SK-N-SH (cell line): Measurements from ENCODE around the gene CLEC2A. TPM values are rescaled to one million over a fixed set of nuclear protein-coding genes. Genes with fewer than 3 reads are reported as not detected.

Experiments used
- CTCF ChIA-PET: fragments of 300-600, 350-600 bp; formaldehyde crosslinking; extraction: SDS; loops from one replicate; lab custom pipeline; 2021; lab: Yijun Ruan, JAX
- POLR2A ChIA-PET: fragments of 350-600 bp; sonication (Branson Sonifier 250); formaldehyde crosslinking; extraction: SDS; loops from one replicate; lab custom pipeline; 2020; ENCODE audit warnings: antibody characterized with exemption, inconsistent platforms; lab: Yijun Ruan, JAX
- DNase-seq: peaks from one replicate; pipeline ENCODE4 v3.0.0; 2012
- H2AFZ ChIP-seq: fragments of 200-600 bp; sonication (generic); 2 replicates; pipeline ENCODE4 v1.8.1; 2016; ENCODE audit warnings: antibody characterized with exemption, mild to moderate bottlenecking, low read depth
- H3F3A ChIP-seq: fragments of 200-600 bp; sonication (generic); replicated peaks from 2 replicates; pipeline ENCODE3; 2016; ENCODE audit warnings: antibody characterized with exemption, mild to moderate bottlenecking; ENCODE audit not compliant: insufficient read depth
- H3K27ac ChIP-seq, 2 experiments: fragments of 200-500 bp in 1 of 2; fragments of 200-600 bp in 1 of 2; sonication (Bioruptor generic) in 1 of 2; sonication (generic), shearing (Covaris generic) in 1 of 2; 2 replicates each; pipeline versions ENCODE4 v1.5.1 to v1.6.1; 2014 to 2016; ENCODE audit warnings: low read depth in 2 of 2, inconsistent platforms in 1 of 2, low read length in 1 of 2, mild to moderate bottlenecking in 1 of 2, mixed read lengths in 1 of 2
- H3K27me3 ChIP-seq: fragments of 200-600 bp; sonication (generic), shearing (Covaris generic); 2 replicates; pipeline ENCODE4 v1.6.1; 2016; ENCODE audit warnings: mixed run types; ENCODE audit not compliant: insufficient read depth
- H3K36me3 ChIP-seq, 2 experiments: fragments of 200-500 bp in 1 of 2; fragments of 200-600 bp in 1 of 2; sonication (Bioruptor generic) in 1 of 2; sonication (generic) in 1 of 2; replicated peaks in 1 of 2; 2 replicates each; pipeline versions ENCODE3 to v1.5.1; 2014 to 2016; ENCODE audit warnings: low read length in 1 of 2, mild to moderate bottlenecking in 1 of 2; ENCODE audit not compliant: insufficient read depth in 2 of 2, control insufficient read depth in 1 of 2
- H3K4me1 ChIP-seq, 2 experiments: fragments of 200-500 bp in 1 of 2; fragments of 200-600 bp in 1 of 2; sonication (Bioruptor generic) in 1 of 2; sonication (generic), shearing (Covaris generic) in 1 of 2; 2 replicates each; pipeline versions ENCODE4 v1.5.1 to v1.6.1; 2014 to 2016; ENCODE audit warnings: low read depth in 1 of 2, low read length in 1 of 2, mixed run types in 1 of 2; ENCODE audit not compliant: insufficient read depth in 2 of 2, control insufficient read depth in 1 of 2
- H3K4me2 ChIP-seq: fragments of 200-600 bp; sonication (generic), shearing (Covaris generic); 2 replicates; pipeline ENCODE4 v1.6.1; 2017; ENCODE audit warnings: mixed run types
- H3K4me3 ChIP-seq, 2 experiments: fragments of 200-500 bp in 1 of 2; fragments of 200-600 bp in 1 of 2; sonication (Bioruptor generic) in 1 of 2; sonication (generic), shearing (Covaris generic) in 1 of 2; 2 replicates each; pipeline versions ENCODE4 v1.5.1 to v1.8.1; 2014 to 2016; ENCODE audit warnings: low read depth in 2 of 2, inconsistent platforms in 1 of 2, low read length in 1 of 2, mild to moderate bottlenecking in 1 of 2, mixed read lengths in 1 of 2, moderate library complexity in 1 of 2
- H3K79me2 ChIP-seq: fragments of 200-600 bp; sonication (generic); 2 replicates; pipeline ENCODE4 v1.8.1; 2017; ENCODE audit warnings: mild to moderate bottlenecking; ENCODE audit not compliant: insufficient read depth
- H3K9ac ChIP-seq: fragments of 200-600 bp; sonication (generic); 2 replicates; pipeline ENCODE4 v1.6.1; 2017; ENCODE audit warnings: mixed run types
- H3K9me2 ChIP-seq: fragments of 200-600 bp; sonication (generic); 2 replicates; pipeline ENCODE4 v1.6.1; 2017; ENCODE audit warnings: mixed run types
- H3K9me3 ChIP-seq: fragments of 200-600 bp; sonication (generic); 2 replicates; pipeline ENCODE4 v1.6.1; 2017; ENCODE audit warnings: mixed run types, mild to moderate bottlenecking, moderate library complexity
- H4K20me1 ChIP-seq: fragments of 200-600 bp; sonication (generic); 2 replicates; pipeline ENCODE4 v1.6.1; 2017; ENCODE audit warnings: mild to moderate bottlenecking, mixed run types; ENCODE audit not compliant: insufficient read depth
- CHD2 ChIP-seq: fragments of 150-350 bp; IDR thresholded peaks from 2 replicates; pipeline ENCODE4 v1.6.1; 2018; ENCODE audit warnings: low read length; ENCODE audit not compliant: partially characterized antibody
- ELF1 ChIP-seq: IDR thresholded peaks from 2 replicates; pipeline ENCODE4 v1.4.0; 2012
- EP300 ChIP-seq, 2 experiments: IDR thresholded peaks; 2 replicates each; pipeline versions ENCODE4 v1.4.0 to v1.6.1; 2012; ENCODE audit warnings: borderline replicate concordance in 1 of 2, low read depth in 1 of 2, low read length in 1 of 2
- FOSL2 ChIP-seq: IDR thresholded peaks from 2 replicates; pipeline ENCODE4 v1.4.0; 2012; ENCODE audit warnings: low read depth, mild to moderate bottlenecking, moderate library complexity, borderline replicate concordance
- FOXJ3 ChIP-seq: sonication (generic); formaldehyde crosslinking; IDR thresholded peaks from 2 replicates; pipeline ENCODE4 v1.5.1; 2020; ENCODE audit warnings: mild to moderate bottlenecking, missing genetic modification reagents
- FOXM1 ChIP-seq: IDR thresholded peaks from 2 replicates; pipeline ENCODE4 v1.4.0; 2012; ENCODE audit warnings: low read depth, mild to moderate bottlenecking
- JUND ChIP-seq: IDR thresholded peaks from 2 replicates; pipeline ENCODE4 v1.4.0; 2012
- NFIC ChIP-seq: IDR thresholded peaks from 2 replicates; pipeline ENCODE4 v1.4.0; 2012; ENCODE audit warnings: borderline replicate concordance
- NRF1 ChIP-seq: IDR thresholded peaks from 2 replicates; pipeline ENCODE4 v1.6.1; 2012; ENCODE audit warnings: low read depth, mild to moderate bottlenecking, low read length
- RFX5 ChIP-seq: IDR thresholded peaks from 2 replicates; pipeline ENCODE4 v1.6.1; 2012; ENCODE audit warnings: mild to moderate bottlenecking, improper control_type of control experiment, low read length
- RXRA ChIP-seq: IDR thresholded peaks from 2 replicates; pipeline ENCODE4 v1.4.0; 2012; ENCODE audit warnings: low read depth, mild to moderate bottlenecking, borderline replicate concordance
- TEAD4 ChIP-seq: IDR thresholded peaks from 2 replicates; pipeline ENCODE4 v1.4.0; 2012; ENCODE audit warnings: mild to moderate bottlenecking, borderline replicate concordance; ENCODE audit not compliant: insufficient read depth
- WGBS: methylation state at CpG from one replicate; pipeline ENCODE4 v1.1.6; 2017; ENCODE audit warnings: low lambda C conversion rate; 5-methylcytosine and 5-hydroxymethylcytosine counted together
- polyA plus RNA-seq, 3 experiments: library from polyadenylated mRNA; depleted of rRNA; stranded (reverse); fragments of >200 nt; gene quantifications; 2 replicates each; pipeline ENCODE4 v1.2.3, GENCODE V29; 2012
- TF ChIP-seq, protein P1 (sequence below): IDR thresholded peaks from 2 replicates; pipeline ENCODE4 v1.4.0; 2012; ENCODE audit warnings: low read depth

The CLEC2A gene
- polyA plus RNA-seq, 1 of the 3 experiments (the other 2 are of a cell fraction), result not detected

DNA sequence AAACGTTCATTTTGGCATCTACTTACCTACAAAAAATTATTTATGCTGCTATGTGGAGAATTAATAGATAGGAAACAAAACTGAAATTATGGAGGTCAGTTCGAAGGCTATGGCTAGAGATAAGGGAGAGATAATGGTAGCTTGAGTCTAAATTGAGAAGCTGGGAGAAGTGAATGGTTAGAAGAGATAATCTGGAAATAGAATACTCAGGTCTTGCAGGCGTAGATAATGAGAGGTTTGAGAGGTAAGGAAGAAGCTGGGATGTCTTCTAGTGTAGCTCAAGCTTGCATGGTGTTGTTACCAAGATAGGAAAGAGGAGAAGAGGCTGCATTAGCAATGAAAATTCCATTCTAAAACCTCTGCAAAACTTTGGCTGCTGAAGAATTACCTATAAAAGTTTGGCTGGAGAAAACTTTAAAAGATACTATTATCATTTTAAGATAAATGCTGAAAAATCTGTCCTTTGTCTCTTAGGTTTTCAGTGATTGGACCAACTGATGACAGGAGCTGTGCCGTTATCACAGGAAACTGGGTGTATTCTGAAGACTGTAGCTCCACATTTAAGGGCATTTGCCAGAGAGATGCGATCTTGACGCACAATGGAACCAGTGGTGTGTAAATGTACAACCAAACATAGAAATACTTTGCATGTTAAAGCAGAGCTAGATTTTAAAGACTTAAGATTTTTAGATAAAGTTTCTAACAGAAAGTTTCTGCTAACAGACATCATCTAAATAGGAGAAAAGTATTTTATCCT is 36.8 kb downstream of the CLEC2A start:
- Histone ChIP-seq H3K27ac (no peak overlapping the region), H4K20me1 (no peaks in the 10 kb centered on the region), H3F3A (no peaks in the 10 kb centered on the region), H3K36me3 (no peaks in the 10 kb centered on the region), H2AFZ (no peak overlapping the region), H3K9me3 (no peaks in the 10 kb centered on the region), H3K4me3 (no peak overlapping the region), H3K27me3 (peaks cover 10% of the 10 kb centered on the region; the same call in 1 of the 2 replicates)
- POLR2A ChIA-PET, result no interaction called here
- DNase-seq, result no peak
- TF ChIP-seq FOSL2 (no peak), RXRA (no peak), ELF1 (no peak), FOXM1 (no peak), RFX5 (no peak), NFIC (no peak), NRF1 (no peak), CHD2 (no peak), EP300 (IDR thresholded peaks at IDR 0.05; ENCODE audit: borderline replicate concordance in 1 of 2, low read depth in 1 of 2, low read length in 1 of 2) (no peak), JUND (no peak)
- TF ChIP-seq, all 33 proteins: peak for 0
- Histone ChIP-seq H3K9me2 (no peaks in the 10 kb centered on the region), H3K4me2 (no peak overlapping the region), H3K79me2 (no peaks in the 10 kb centered on the region), H3K4me1 (no peaks in the 10 kb centered on the region), H3K9ac (no peak overlapping the region)
- CTCF ChIA-PET, result no interaction called here
- WGBS, result 18% methylated on average over 6 of the region's 6 CpGs

GRCh38 chr12:9888665-9889273 is 43.4 kb downstream of the CLEC2A start:
- no peaks in the 10 kb centered on the region for H3K9me3 ChIP-seq
- H3K4me1 ChIP-seq, result no peaks in the 10 kb centered on the region
- CTCF ChIA-PET, result no interaction called here
- H3K36me3 ChIP-seq, result no peaks in the 10 kb centered on the region
- H3K27me3 ChIP-seq, result peaks cover 4% of the 10 kb centered on the region; the same call in 1 of the 2 replicates
- POLR2A ChIA-PET, result no interaction called here
- H3K9ac ChIP-seq, result no peak overlapping the region
- no peak for TF ChIP-seq TEAD4
- no peak for TF ChIP-seq FOXJ3 (CRISPR knock-in tag)
- TF ChIP-seq NRF1, result no peak
- TF ChIP-seq, protein P1, sequence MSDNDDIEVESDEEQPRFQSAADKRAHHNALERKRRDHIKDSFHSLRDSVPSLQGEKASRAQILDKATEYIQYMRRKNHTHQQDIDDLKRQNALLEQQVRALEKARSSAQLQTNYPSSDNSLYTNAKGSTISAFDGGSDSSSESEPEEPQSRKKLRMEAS, result no peak
- 17% methylated on average over 4 of the region's 4 CpGs for WGBS
- H2AFZ ChIP-seq, result no peak overlapping the region
- no peaks in the 10 kb centered on the region for H3K79me2 ChIP-seq
- H3K4me3 ChIP-seq, result no peak overlapping the region
- no peaks in the 10 kb centered on the region for H3F3A ChIP-seq
- no peaks in the 10 kb centered on the region for H3K9me2 ChIP-seq
- DNase-seq, result no peak
- H4K20me1 ChIP-seq, result no peaks in the 10 kb centered on the region
- H3K4me2 ChIP-seq, result no peak overlapping the region
- no peak overlapping the region for H3K27ac ChIP-seq
